KOPT-K1 (cell line): Measurements from ENCODE around the gene CYP4F8.
"Not testable (repeated sequence)": the region's sequence is repeated elsewhere in the genome, so short reads cannot be mapped to it uniquely, and the experiment has no call there.

Experiments
- H3K27ac ChIP-seq: fragments of 200-600 bp; sonication (generic); 2 replicates; pipeline ENCODE4 v1.5.1; 2016; ENCODE audit warnings: antibody characterized with exemption, mild to moderate bottlenecking, low read depth, low read length; ENCODE audit not compliant: poor library complexity, severe bottlenecking
- H3K36me3 ChIP-seq: fragments of 200-600 bp; sonication (generic); 2 replicates; pipeline ENCODE4 v1.5.1; 2017; ENCODE audit warnings: antibody characterized with exemption, mild to moderate bottlenecking, low read length, moderate library complexity; ENCODE audit not compliant: insufficient read depth
- H3K9me3 ChIP-seq: fragments of 200-600 bp; sonication (generic); 2 replicates; pipeline ENCODE4 v1.5.1; 2017; ENCODE audit warnings: antibody characterized with exemption, low read length, mild to moderate bottlenecking; ENCODE audit not compliant: insufficient read depth, poor library complexity, severe bottlenecking

CYP4F8 gene

GRCh38 chr19:15650123-15650522, 35.1 kb downstream of the CYP4F8 start:
- not testable (repeated sequence) for H3K9me3 ChIP-seq, H3K27ac ChIP-seq, H3K36me3 ChIP-seq

- no peaks in the 10 kb centered on the region for H3K9me3 ChIP-seq
- H3K36me3 ChIP-seq: no peaks in the 10 kb centered on the region
Observed at GRCh38 chr19:15651791-15652190, 36.8 kb downstream of the CYP4F8 start.

GRCh38 chr19:15652559-15653278, 37.7 kb downstream of the CYP4F8 start:
- no peaks in the 10 kb centered on the region for H3K36me3 ChIP-seq
- no peak overlapping the region for H3K27ac ChIP-seq
- H3K9me3 ChIP-seq: no peaks in the 10 kb centered on the region

More at GRCh38 chr19:15651791-15652190, 36.8 kb downstream of the CYP4F8 start:
- no peak overlapping the region for H3K27ac ChIP-seq

GRCh38 chr19:15656467-15656866, 41.4 kb downstream of the CYP4F8 start:
- H3K27ac ChIP-seq: no peak overlapping the region
- H3K9me3 ChIP-seq: no peaks in the 10 kb centered on the region
- no peaks in the 10 kb centered on the region for H3K36me3 ChIP-seq

GRCh38 chr19:15663247-15663646, 48.2 kb downstream of the CYP4F8 start:
- Histone ChIP-seq H3K27ac (no peak overlapping the region), H3K9me3 (no peaks in the 10 kb centered on the region)

GRCh38 chr19:15666186-15666585, 51.2 kb downstream of the CYP4F8 start:
- no peaks in the 10 kb centered on the region for H3K9me3 ChIP-seq

More at GRCh38 chr19:15663247-15663646, 48.2 kb downstream of the CYP4F8 start:
- H3K36me3 ChIP-seq: no peaks in the 10 kb centered on the region

GRCh38 chr19:15666883-15667282, 51.9 kb downstream of the CYP4F8 start:
- Histone ChIP-seq H3K27ac (no peak overlapping the region), H3K9me3 (no peaks in the 10 kb centered on the region)

More at GRCh38 chr19:15666186-15666585, 51.2 kb downstream of the CYP4F8 start:
- Histone ChIP-seq H3K36me3 (no peaks in the 10 kb centered on the region), H3K27ac (no peak overlapping the region)

GRCh38 chr19:15669440-15669839, 54.4 kb downstream of the CYP4F8 start:
- H3K9me3 ChIP-seq: no peaks in the 10 kb centered on the region
- H3K36me3 ChIP-seq: no peaks in the 10 kb centered on the region

More at GRCh38 chr19:15666883-15667282, 51.9 kb downstream of the CYP4F8 start:
- H3K36me3 ChIP-seq: no peaks in the 10 kb centered on the region

GRCh38 chr19:15669891-15670290, 54.9 kb downstream of the CYP4F8 start:
- Histone ChIP-seq H3K9me3 (no peaks in the 10 kb centered on the region), H3K27ac (no peak overlapping the region), H3K36me3 (no peaks in the 10 kb centered on the region)

More at GRCh38 chr19:15669440-15669839, 54.4 kb downstream of the CYP4F8 start:
- no peak overlapping the region for H3K27ac ChIP-seq

- Histone ChIP-seq H3K36me3 (no peaks in the 10 kb centered on the region), H3K9me3 (no peaks in the 10 kb centered on the region), H3K27ac (no peak overlapping the region)
Observed at GRCh38 chr19:15671237-15671821, 56.3 kb downstream of the CYP4F8 start.

GRCh38 chr19:15671891-15672579, 57.0 kb downstream of the CYP4F8 start:
- H3K36me3 ChIP-seq: no peaks in the 10 kb centered on the region
- no peak overlapping the region for H3K27ac ChIP-seq
- H3K9me3 ChIP-seq: no peaks in the 10 kb centered on the region

- no peaks in the 10 kb centered on the region for H3K9me3 ChIP-seq
- H3K36me3 ChIP-seq: no peaks in the 10 kb centered on the region
- H3K27ac ChIP-seq: no peak within 1 kb of the TSS
Observed at GRCh38 chr19:15672580-15673175, 57.7 kb downstream of the CYP4F8 start, which contains the start of gene CYP4F12. Gene CYP4F12 (plus strand): TSS chr19:15673087. CDS start chr19:15673530, 443 bp downstream.

- H3K27ac ChIP-seq: no peak overlapping the region
- no peaks in the 10 kb centered on the region for H3K36me3 ChIP-seq
- H3K9me3 ChIP-seq: no peaks in the 10 kb centered on the region
Observed at GRCh38 chr19:15673176-15673654, 58.2 kb downstream of the CYP4F8 start.

GRCh38 chr19:15675560-15675959, 60.5 kb downstream of the CYP4F8 start:
- no peak overlapping the region for H3K27ac ChIP-seq
- no peaks in the 10 kb centered on the region for H3K36me3 ChIP-seq
- H3K9me3 ChIP-seq: no peaks in the 10 kb centered on the region

- H3K9me3 ChIP-seq: no peaks in the 10 kb centered on the region
- no peak overlapping the region for H3K27ac ChIP-seq
Observed at GRCh38 chr19:15679089-15679488, 64.1 kb downstream of the CYP4F8 start.

More at GRCh38 chr19:15679089-15679488, 64.1 kb downstream of the CYP4F8 start:
- no peaks in the 10 kb centered on the region for H3K36me3 ChIP-seq
